ENCODE measurements around the gene IL4R.
"Not testable (repeated sequence)": the region's sequence is repeated elsewhere in the genome, so short reads cannot be mapped to it uniquely, and the experiment has no call there.

IL4R gene

DNA sequence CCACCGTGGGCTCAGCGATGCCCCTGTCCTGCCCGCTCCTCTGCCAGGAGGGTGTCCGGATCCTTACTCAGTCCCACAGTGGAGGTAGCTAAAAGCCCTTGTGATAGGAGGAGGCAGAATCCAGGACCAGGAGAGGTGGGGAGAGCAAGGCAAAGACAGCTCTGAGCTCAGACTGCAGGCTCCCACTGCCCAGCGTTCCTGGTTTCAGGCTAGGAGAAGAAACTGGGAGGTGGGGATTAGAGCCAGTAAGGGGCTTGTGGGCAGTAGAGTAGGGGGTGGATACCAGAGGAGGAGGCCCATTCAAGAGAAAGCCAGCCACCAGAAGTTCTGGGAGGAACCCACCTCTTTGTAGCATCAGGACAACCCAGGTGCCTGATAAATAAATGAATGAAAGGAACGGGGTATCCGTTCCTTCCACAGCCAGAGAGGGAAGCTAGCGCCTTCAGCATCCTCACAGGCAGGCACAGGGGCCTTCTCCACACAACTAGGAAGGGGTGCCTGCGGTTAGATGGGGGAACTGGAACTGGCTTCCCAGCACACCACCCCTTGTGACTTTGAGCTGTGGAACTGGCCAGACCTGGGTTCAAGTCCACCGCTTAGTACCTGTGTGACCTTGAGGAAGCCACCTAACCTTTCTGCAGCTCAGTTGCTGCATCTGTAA lies 90.5 kb downstream of the IL4R start:
- H3K4me1 ChIP-seq (ENCODE audit: control insufficient read depth, insufficient read depth, low read length): no peaks in the 10 kb centered on the region
- no peak overlapping the region for H3K4me3 ChIP-seq (ENCODE audit: low read depth, low read length)

DNA sequence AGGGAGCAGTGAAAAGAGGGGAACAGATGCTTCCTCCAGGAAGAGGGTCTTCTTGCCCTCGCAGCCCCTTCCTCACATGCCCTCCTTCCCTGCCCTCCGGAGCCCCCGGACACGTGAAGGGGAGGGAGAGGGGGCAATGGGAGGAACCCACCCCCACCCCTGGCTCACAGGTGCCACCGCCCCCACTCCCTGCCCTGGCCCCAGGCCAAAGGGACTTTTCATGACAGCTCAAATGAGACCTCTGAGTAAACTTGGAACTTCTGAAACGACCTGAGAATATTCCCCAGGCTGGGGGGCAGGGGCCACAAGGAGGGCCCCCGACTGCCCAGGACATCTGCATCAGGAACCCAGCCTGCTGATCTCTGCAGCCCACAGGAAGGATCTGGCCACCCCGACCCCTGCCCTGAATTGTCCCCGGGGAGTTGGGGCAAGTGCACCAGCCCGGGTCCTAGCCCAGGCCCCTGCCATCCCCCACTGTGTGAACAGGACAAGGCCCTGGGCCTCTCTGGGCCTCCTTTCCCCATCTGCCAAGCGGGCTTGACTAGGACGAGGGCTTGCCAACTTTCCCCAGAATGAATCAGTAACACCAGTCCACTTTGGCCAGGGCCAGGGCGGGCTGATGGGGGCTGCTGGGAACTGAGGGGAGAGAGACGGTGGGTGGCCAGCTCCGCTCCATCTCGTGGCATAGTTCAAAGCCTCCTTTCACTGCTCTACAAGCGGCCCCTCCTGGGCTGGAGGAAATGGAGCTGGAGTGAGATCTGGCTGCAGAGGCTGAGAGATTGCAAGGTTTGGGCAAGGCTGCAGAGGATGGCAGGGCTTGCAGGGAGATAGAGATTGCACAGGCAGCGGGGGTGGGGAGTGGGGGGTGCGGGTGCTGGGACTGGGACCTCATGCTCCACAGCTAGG lies 92.0 kb downstream of the IL4R start:
- no peaks in the 10 kb centered on the region for H3K4me1 ChIP-seq (ENCODE audit: control insufficient read depth, insufficient read depth, low read length)
- no peak overlapping the region for H3K9ac ChIP-seq (ENCODE audit: low read depth, low read length)
- no peaks in the 10 kb centered on the region for H3K27me3 ChIP-seq (ENCODE audit: control insufficient read depth, insufficient read depth, low read length)
- H3K36me3 ChIP-seq (ENCODE audit: control insufficient read depth, insufficient read depth, low read length): no peaks in the 10 kb centered on the region
- no peak overlapping the region for H3K4me3 ChIP-seq (ENCODE audit: low read depth, low read length)
- no peaks in the 10 kb centered on the region for H3K9me3 ChIP-seq (ENCODE audit: control insufficient read depth, insufficient read depth, low read length)

More for the DNA sequence above, 90.5 kb downstream of the IL4R start:
- H3K36me3 ChIP-seq (ENCODE audit: control insufficient read depth, insufficient read depth, low read length): no peaks in the 10 kb centered on the region
- no peaks in the 10 kb centered on the region for H3K27me3 ChIP-seq (ENCODE audit: control insufficient read depth, insufficient read depth, low read length)
- no peak overlapping the region for H3K9ac ChIP-seq (ENCODE audit: low read depth, low read length)
- H3K9me3 ChIP-seq (ENCODE audit: control insufficient read depth, insufficient read depth, low read length): no peaks in the 10 kb centered on the region

DNA sequence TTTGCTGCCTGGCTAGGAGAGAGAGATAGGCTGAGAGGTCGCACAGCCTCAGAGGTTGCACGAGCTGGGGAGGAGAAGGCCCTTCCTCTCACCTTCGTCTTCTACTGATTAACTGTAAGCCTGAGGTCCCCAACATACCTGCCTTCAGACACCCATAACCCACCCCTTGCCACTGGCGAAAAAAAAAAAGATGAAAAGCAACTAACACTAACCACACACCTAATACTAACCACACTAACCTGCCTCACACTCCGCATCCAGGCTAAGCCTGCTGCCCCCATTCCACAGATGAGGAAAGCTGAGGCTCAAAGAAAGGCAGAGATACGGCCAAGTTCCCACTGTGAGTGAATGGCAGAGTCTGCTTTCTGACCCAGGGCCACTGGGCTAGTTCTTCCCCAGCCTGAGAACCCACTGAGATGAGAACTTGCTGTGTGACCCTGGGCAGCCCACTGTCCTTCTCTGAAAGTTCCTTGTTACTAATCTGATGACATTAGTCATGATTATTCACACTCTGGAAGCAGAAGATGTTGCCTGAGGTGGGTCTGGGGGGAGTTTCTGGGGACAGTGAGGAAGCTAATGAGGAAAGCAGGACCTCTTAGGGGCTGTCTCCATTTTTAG lies 92.8 kb downstream of the IL4R start:
- no peaks in the 10 kb centered on the region for H3K9me3 ChIP-seq (ENCODE audit: control insufficient read depth, insufficient read depth, low read length)
- H3K9ac ChIP-seq (ENCODE audit: low read depth, low read length): no peak overlapping the region
- H3K27me3 ChIP-seq (ENCODE audit: control insufficient read depth, insufficient read depth, low read length): no peaks in the 10 kb centered on the region
- no peaks in the 10 kb centered on the region for H3K36me3 ChIP-seq (ENCODE audit: control insufficient read depth, insufficient read depth, low read length)
- no peak overlapping the region for H3K4me3 ChIP-seq (ENCODE audit: low read depth, low read length)
- H3K4me1 ChIP-seq (ENCODE audit: control insufficient read depth, insufficient read depth, low read length): no peaks in the 10 kb centered on the region

DNA sequence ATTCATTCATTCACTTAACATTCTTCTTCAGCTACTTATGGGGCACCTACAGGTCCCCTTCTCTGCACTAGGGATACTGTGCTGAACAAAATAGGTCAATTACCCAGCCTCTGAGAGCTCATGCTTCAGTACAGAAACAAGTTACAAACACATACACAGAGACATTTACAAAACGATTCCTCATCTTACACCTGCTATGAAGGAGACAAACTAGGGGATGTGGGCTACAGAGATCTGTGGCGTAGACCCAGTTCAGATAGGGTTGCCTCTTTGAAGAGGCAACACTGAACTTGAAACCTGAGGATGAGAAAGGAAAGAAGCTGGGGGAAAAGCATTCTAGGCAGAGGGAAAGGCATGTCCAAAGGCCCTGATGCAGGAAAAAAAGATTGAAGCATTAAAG lies 93.4 kb downstream of the IL4R start:
- Histone ChIP-seq H3K9me3 (ENCODE audit: control insufficient read depth, insufficient read depth, low read length) (no peaks in the 10 kb centered on the region), H3K4me3 (ENCODE audit: low read depth, low read length) (no peak overlapping the region), H3K4me1 (ENCODE audit: control insufficient read depth, insufficient read depth, low read length) (no peaks in the 10 kb centered on the region), H3K9ac (ENCODE audit: low read depth, low read length) (no peak overlapping the region), H3K36me3 (ENCODE audit: control insufficient read depth, insufficient read depth, low read length) (no peaks in the 10 kb centered on the region), H3K27me3 (ENCODE audit: control insufficient read depth, insufficient read depth, low read length) (no peaks in the 10 kb centered on the region)

DNA sequence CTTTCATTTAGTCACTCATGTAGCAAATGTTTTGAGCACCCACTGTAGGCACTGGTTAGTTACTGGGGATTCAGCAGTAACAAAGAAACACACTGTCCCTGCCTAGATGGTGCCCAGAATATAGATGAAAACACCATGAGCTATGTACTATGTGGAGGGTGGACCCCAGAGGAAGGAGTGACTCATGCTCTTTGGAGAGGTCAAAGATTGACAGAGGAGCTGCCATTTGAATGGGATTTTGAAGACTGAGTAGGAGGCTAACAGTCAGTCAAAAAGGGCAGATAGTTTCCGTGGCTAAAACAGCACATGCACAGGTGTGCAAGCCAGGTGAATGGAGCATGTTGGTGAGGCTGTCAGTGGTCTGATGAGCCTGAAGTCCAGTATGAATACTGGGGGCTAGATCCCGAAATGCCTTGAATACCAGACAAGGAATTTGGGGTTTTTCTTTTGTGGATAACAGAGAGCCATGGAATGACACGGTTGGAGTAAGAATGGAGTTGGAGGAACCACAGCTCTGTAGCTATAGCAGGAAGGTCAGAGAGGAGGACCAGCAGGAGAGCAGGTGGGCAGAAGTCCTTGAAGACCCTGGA lies 94.3 kb downstream of the IL4R start:
- Histone ChIP-seq H3K4me1 (ENCODE audit: control insufficient read depth, insufficient read depth, low read length) (no peaks in the 10 kb centered on the region), H3K9ac (ENCODE audit: low read depth, low read length) (no peak overlapping the region), H3K9me3 (ENCODE audit: control insufficient read depth, insufficient read depth, low read length) (no peaks in the 10 kb centered on the region), H3K27me3 (ENCODE audit: control insufficient read depth, insufficient read depth, low read length) (no peaks in the 10 kb centered on the region), H3K36me3 (ENCODE audit: control insufficient read depth, insufficient read depth, low read length) (no peaks in the 10 kb centered on the region), H3K4me3 (ENCODE audit: low read depth, low read length) (no peak overlapping the region)

DNA sequence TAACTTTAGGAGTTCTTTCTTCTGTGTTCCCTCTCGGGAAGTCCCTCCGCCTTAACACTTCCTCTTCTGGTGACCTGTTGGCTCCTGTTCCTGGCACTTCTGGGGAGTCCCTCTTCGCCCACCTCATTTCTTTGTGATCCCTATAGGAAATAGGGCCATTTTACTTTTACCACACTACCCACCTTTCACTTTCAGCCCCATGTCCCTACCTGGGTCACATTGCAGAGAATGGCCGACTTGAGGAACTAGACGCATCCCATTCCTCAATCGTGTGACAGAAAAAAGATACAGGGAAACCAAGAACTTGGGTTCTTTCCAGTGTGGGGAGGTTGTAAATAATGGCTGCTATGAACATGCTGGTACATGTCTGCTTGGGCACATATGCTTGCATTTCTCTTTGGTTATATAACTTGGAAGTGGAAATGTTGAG lies 94.8 kb downstream of the IL4R start:
- Histone ChIP-seq H3K4me1 (ENCODE audit: control insufficient read depth, insufficient read depth, low read length) (no peaks in the 10 kb centered on the region), H3K36me3 (ENCODE audit: control insufficient read depth, insufficient read depth, low read length) (no peaks in the 10 kb centered on the region), H3K27me3 (ENCODE audit: control insufficient read depth, insufficient read depth, low read length) (no peaks in the 10 kb centered on the region), H3K9me3 (ENCODE audit: control insufficient read depth, insufficient read depth, low read length) (no peaks in the 10 kb centered on the region), H3K9ac (ENCODE audit: low read depth, low read length) (no peak overlapping the region), H3K4me3 (ENCODE audit: low read depth, low read length) (no peak overlapping the region)

DNA sequence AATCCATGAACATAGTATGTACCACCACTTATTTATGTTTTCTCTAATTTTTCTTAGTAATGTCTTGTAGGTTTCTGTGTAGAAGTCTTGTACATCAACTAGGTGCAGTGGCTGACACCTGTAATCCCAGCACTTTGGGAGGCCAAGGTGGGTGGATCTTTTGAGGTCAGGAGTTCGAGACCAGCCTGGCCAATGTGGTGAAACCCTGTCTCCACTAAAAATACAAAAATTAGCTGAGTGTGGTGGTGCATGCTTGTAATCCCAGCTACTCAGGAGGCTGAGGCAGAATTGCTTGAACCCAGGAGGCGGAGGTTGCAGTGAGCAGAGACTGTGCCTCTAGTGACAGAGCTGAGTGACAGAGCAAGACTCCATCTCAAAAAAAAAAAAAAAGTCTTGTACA lies 96.2 kb downstream of the IL4R start:
- H3K4me3 ChIP-seq (ENCODE audit: low read depth, low read length); H3K4me1 ChIP-seq (ENCODE audit: control insufficient read depth, insufficient read depth, low read length); H3K36me3 ChIP-seq (ENCODE audit: control insufficient read depth, insufficient read depth, low read length); H3K9me3 ChIP-seq (ENCODE audit: control insufficient read depth, insufficient read depth, low read length); H3K27me3 ChIP-seq (ENCODE audit: control insufficient read depth, insufficient read depth, low read length); H3K9ac ChIP-seq (ENCODE audit: low read depth, low read length): not testable (repeated sequence)

DNA sequence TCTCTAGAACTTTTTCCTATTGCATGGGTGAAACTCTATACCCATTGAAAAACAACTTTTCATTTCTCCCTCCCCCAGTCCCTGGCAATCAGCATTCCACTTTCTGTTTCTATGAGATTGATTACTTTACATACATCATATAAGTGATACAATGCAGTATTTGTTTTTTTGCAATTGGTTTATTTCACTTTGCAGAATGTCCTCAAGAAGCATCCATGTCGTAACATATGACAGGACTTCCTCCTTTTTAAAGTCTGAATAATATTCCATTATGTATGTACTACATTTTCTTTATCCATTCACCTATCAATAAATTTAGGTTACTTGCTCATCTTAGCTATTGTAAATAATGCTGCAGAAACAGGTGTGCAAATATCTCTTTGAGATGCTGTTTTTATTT lies 97.0 kb downstream of the IL4R start:
- no peak overlapping the region for H3K4me3 ChIP-seq (ENCODE audit: low read depth, low read length)
- H3K9me3 ChIP-seq (ENCODE audit: control insufficient read depth, insufficient read depth, low read length): no peaks in the 10 kb centered on the region
- H3K27me3 ChIP-seq (ENCODE audit: control insufficient read depth, insufficient read depth, low read length): no peaks in the 10 kb centered on the region
- no peak overlapping the region for H3K9ac ChIP-seq (ENCODE audit: low read depth, low read length)
- no peaks in the 10 kb centered on the region for H3K4me1 ChIP-seq (ENCODE audit: control insufficient read depth, insufficient read depth, low read length)
- no peaks in the 10 kb centered on the region for H3K36me3 ChIP-seq (ENCODE audit: control insufficient read depth, insufficient read depth, low read length)

DNA sequence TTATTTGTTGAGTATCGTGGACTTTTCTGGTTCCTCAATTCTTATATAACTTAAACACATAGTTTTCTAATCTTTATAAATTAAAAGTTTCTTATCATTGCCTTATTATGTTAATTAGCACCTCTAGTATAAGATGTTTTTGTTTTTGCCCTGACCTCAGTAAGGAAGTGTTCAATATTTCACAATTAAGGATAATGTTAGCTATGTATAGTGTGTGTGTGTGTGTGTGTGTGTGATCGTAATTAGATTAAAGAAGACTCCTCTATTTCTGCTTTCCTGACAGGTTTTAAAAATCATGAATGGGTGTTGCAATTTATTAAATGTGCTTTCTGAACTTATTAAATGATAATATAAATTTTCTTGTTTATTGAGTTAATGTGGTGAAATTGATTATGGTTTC lies 100.2 kb downstream of the IL4R start:
- H3K27me3 ChIP-seq (ENCODE audit: control insufficient read depth, insufficient read depth, low read length): no peaks in the 10 kb centered on the region
- H3K36me3 ChIP-seq (ENCODE audit: control insufficient read depth, insufficient read depth, low read length): no peaks in the 10 kb centered on the region
- no peaks in the 10 kb centered on the region for H3K9me3 ChIP-seq (ENCODE audit: control insufficient read depth, insufficient read depth, low read length)
- H3K4me3 ChIP-seq (ENCODE audit: low read depth, low read length): no peak overlapping the region
- no peaks in the 10 kb centered on the region for H3K4me1 ChIP-seq (ENCODE audit: control insufficient read depth, insufficient read depth, low read length)
- H3K9ac ChIP-seq (ENCODE audit: low read depth, low read length): no peak overlapping the region
